DMS53 treated with DMSO at 0.1 percent for 48 hours (cell line): ENCODE results near the gene TAS2R41.
"Not testable (repeated sequence)": the region's sequence is repeated elsewhere in the genome, so short reads cannot be mapped to it uniquely, and the experiment has no call there.

Experiments
- DNase-seq: peaks from one replicate; lab custom pipeline; 2025; ENCODE audit not compliant: unreplicated experiment; lab: John Stamatoyannopoulos, UW

The TAS2R41 gene

DNA sequence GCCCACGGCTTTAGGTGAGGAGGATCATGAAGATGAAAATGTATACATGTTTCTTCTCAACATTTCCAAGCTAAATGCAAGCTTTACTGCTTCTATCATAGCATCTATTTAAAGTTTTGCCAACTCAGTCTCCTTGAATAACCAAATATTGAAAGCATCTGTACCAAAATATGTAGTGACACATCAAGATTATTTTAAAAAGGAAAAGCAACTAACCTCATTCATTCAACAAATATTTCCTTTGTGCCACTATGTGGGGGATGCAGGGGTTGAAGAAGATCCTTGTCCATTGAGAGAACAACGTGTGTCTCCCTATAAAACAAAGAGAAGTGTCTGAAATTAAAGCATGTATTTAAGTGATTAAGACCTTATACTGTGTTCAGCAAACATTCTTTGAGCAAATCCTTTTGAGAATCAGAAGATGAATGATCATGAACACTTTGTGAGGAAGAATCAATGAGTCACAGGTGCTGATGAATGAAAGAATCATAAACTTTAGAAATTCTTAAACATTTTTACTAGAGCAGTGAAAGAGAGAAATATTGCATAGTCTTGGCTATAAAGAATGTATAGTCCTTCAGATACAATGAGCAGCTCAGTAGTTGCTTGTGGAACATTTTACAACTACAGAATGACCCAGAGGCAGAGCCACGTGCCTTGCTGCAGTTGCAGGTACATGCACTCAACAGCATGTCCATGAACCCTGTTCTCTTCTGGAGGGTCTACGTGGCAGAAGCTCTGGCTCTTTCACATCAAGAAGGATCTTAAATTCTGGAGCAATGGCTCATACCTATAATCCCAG, 20.5 kb upstream of the TAS2R41 start:
- no peak for DNase-seq

- DNase-seq = no peak
Measured at GRCh38 chr7:143458263-143458662, 19.4 kb upstream of the TAS2R41 start.

- no peak for DNase-seq
Measured at GRCh38 chr7:143458681-143459080, 19.0 kb upstream of the TAS2R41 start.

DNA sequence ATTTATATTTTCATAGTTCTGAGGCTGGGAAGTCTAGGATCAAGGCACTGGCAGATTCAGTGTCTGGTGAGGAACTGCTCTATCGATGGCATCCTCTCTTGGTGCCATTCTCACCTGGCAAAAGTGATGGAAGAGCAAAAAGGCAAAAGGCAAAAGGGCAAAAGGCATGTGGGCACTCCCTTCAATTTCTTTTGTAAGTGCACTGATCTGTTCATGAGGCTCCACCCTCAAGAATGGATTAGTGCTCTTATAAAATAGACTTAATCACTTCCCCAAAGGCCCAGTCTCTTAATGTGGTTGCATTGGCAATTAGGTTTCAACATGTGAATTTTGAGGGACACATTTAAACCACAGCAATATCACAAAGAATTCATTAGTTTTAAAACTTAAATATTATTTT, 18.3 kb upstream of the TAS2R41 start:
- DNase-seq = no peak

GRCh38 chr7:143460271-143460979, 17.2 kb upstream of the TAS2R41 start:
- DNase-seq = no peak

DNA sequence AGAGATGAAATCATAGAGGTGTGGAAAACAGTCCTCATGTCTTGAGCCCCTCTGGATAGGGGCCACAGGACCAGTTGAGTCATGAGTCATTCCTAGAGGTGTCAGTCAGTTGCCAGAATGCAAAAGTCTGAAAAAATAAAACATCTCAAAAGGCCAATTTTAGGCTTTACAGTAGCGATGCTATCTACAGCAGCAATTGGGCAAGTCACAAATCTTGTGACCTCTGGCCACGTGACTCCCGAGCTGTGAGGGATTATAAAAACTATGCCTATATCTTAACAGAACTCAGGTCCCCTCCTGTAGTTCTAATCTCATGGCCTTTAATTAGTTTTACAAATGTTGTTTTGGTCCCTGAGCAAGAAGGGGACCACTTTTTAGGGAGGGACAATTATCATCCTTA, 15.6 kb upstream of the TAS2R41 start:
- no peak for DNase-seq

- no peak for DNase-seq
Measured at GRCh38 chr7:143463556-143463955, 14.1 kb upstream of the TAS2R41 start.

DNA sequence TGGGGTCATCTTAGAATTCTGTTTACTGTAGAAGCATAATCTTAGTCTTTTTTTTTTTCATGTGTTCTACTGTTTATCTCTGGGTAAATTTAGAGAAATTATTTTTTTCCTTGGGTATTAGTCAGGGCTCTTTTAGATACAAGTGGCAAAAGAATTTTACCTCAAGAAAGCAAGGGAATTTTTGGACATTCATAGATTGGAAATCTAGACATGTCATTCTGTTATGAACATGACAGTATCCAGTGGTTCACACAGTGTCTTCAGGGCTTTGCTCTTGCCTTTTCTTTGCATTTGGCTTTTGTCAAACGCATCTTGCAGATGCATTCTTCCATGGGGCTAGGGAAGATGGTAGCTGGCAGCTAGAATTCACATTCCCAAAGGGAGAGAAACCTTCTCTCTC, 13.7 kb upstream of the TAS2R41 start:
- DNase-seq = no peak

DNA sequence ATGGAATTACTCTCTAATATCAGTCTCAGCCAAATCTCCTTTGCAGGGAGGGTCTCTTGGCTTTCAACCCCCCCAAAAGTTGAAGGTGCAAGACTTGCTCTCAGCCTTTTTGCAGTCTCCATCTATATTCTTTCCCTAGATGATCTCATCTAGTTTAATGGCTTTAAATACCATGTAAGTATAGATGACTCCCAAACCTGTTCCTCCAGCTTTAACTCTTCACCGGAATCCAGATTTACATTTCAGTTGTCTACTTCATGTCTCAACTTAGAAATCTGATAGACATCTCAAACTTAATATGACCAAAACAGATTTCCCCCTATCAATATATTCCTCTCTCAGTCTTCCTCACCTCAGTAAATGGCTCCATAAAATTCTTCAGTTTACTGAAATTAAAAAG, 9.9 kb upstream of the TAS2R41 start:
- no peak for DNase-seq

DNA sequence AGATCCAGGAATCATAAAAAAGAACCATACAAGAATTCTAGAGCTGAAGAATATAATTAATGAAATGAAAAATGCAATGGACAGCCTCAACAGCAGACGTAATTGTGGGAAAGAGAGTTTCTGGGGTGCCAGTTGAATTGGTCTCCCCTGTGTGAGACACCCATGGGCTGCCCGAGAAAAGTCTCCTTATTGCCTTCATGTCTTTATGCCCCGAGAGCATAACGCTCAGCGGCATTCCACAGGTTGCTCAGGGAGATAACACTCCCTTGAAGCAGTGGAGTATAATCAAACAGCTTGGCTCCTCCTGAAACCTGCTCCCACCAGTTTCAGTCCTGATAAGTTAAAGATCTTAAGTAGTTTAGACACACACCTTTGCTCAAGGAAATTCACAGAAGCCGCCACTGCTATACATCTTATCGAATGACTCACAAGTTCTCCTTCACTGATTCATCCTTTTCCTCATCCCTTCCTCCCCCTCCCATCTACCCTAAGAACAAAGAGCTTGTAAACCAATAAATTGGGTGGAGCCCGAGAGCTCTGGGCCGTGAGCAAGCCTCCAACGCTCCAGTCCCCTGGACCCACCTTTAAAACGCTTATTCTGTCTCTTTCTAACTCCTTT, 5.5 kb upstream of the TAS2R41 start:
- not testable (repeated sequence) for DNase-seq

DNA sequence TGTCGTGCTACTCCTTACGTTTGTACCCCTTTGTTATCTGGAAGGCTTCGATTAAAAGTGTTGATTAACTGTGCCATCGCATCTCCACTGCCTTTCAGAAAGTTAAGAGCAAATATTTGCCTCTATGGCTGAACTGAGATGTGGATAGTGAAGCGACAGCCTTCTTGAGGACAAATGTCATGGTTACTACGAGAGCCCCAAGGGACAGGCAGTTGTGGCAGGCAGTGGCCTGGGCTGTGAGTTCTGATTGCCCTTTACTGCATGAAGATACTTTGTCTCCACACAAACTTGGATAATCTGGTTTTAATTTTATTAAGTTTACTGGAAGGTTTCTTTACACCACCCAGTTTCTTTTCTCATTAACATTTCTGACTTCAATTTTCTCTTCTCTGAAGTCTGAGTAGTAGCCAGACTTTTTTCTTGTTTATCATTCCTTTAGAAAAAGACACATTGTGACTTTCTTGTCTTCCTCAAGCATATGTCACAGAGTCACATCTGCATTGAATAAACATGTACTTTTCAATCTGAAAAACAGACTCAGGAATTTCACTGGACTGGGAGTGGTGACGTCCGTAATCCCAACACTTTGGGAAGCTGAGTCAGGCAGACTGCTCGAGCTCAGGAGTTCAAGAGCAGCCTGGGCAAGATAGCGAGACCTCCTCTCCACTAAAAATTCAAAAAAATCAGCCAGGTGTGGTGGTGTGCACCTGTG, 1.5 kb downstream of the TAS2R41 start:
- no peak for DNase-seq

DNA sequence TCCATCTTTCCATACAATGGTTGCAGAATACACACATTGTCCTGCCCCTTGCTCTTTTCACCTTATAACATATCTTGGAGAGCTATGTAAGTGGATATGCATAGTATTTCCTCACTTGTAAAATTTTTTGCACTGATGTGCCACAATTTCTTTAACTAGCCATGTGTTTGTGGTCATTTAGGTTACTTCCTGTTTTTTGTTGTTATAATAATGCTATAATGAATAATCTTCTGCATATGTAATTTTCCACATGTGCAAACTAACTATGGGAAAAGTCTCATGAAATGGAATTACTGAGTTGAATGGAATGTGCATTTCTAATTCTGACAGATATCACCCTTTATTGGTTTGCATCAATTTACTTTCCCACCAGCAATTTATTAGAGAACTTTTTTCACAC, 2.8 kb downstream of the TAS2R41 start:
- no peak for DNase-seq

- no peak for DNase-seq
Measured at GRCh38 chr7:143484119-143484518, 6.4 kb downstream of the TAS2R41 start.

DNA sequence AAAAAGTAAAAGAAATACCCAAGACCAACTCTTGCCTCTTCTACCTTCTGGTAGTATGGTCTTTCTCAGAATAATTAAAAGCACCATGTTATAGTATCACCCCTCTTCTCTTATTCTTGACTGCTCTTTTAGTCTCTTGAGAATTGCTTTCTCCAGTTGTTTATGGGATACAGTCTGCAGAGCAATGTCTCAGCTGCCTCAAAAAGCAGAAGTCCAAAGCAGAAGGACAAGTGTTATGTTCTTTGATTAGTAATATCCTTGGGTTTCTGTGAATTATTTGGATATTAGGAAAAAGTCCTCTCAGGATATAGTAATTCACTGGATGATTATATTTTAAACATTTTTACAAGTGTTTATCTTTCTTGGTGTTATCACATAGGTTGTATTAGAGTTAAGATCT, 7.4 kb downstream of the TAS2R41 start:
- no peak for DNase-seq

- DNase-seq = no peak
Measured at GRCh38 chr7:143485500-143485899, 7.8 kb downstream of the TAS2R41 start.

- DNase-seq = not testable (repeated sequence)
Measured at GRCh38 chr7:143486266-143486665, 8.6 kb downstream of the TAS2R41 start.

DNA sequence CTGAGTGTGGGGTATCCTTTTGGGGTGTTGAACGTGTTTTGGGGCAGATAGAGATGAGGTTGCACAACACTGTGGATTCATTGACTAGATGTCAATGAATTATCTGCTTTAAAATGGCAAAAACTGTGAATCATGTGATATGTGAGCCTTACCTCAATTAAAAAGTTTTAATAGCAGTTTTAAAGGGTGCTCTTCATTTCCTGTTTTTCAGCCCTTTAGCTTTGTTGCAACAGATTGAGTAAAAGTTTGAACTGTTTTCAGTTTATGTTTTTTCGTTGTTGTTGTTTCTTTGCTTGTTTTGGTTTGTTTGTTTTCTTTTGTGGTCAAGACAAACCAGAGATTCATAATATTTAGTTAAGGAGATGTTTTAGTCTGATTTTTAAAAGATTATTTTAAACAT, 9.4 kb downstream of the TAS2R41 start:
- DNase-seq = no peak

GRCh38 chr7:143487566-143487965, 9.9 kb downstream of the TAS2R41 start:
- no peak for DNase-seq

GRCh38 chr7:143490717-143491306, 13.1 kb downstream of the TAS2R41 start:
- peak; percentile 25 for DNase-seq

DNA sequence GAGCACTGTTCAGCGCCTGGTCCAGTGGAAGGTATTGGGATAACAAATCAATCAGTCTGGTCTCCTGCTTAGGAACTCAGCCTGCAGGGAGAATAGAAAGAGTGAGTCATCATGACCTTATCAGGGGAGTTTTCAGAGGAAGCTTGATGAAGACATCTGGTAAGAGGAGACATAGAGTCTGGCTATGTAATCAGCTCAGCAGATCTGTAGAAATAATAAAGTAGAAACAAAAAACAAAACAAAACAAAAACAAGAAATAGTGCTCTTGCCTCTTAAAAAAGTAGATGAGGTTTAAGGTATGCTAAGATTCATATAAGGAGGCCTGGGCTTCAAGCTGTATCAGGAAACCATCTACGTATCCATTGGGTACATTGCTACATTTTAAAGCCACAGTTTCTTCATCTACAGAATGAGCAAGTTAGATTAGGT, 14.4 kb downstream of the TAS2R41 start:
- no peak for DNase-seq
